Measurements from ENCODE around the gene DNAH11. TPM values are rescaled to one million over a fixed set of nuclear protein-coding genes. Genes with fewer than 3 reads are reported as not detected.
"Not testable (repeated sequence)": the region's sequence is repeated elsewhere in the genome, so short reads cannot be mapped to it uniquely, and the experiment has no call there.

Gene DNAH11
- total RNA-seq, 1 donor from 2014 or later, result 0.94 TPM

DNA sequence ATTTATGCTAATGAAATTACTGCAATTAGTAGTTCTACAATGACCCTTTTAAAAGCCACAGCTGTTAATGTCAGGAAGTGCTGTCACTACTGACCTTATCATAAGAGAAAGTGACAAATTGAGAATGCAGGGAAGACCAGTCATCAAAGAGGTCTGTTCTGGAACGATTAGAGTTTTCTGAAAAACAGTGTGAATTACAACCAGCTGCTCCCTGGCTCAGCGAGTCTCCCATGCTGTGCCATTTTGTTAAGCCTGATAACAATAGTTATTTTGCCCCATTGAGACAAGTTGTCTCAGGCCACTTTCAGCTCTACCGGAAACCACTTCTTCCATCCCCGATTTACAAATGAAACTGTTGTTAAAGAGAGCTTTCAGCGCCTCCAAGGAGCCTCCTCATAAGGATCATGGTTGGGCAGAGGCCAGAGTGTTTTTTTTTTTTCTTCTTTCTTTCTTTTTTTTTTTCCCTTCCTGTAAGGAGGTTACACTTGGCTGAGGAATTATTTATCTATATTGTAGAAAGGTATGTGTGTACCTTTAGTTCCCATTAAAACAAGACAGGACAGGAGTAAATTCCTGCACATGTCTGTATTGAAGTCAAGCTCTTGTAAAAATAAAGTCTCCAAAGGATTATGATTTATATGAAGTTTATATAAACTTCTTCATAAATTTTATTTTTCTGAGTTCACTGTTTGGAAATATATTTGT, 229.2 kb downstream of the DNAH11 start:
- no peak for DNase-seq (ENCODE audit: low spot score)

DNA sequence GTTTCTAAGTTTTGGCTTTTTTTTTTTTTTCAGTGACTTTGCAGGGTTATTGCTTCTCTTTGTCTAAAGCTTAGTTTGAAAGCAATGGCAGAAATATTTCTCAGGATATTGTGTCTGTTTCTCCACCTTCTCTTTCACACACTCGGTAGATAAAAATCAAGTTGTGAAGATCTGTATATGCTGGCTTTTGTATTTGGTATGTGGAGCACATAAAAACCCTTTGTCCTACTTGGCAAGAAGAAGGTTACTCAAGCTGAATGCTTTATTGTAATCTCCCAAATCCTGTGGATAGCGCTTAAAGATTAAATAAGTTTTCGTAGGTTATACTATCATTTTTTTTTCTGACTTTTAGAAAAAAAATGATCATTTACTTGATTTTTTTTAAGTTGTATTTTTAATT, 230.5 kb downstream of the DNAH11 start:
- DNase-seq (ENCODE audit: low spot score), result no peak

DNA sequence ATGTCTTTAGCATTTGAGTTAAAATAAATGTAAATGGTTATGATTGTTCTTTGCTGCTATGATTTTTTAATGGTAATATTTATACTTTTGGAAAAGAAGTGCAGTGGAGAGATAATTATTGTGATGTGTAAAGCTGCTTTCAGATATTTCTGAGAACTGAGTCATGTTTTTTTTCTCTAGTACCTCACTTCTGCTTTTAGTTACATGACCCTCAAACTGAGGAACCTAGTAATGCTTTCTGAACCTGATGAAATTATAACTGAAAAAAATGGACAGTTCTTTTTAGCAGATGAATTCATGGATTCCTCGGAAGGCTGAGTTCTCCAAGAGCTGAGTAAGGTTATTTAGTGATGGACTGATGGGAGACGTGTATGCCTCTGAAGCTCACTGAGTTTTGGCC, 235.1 kb downstream of the DNAH11 start:
- no peak for DNase-seq (ENCODE audit: low spot score)

DNA sequence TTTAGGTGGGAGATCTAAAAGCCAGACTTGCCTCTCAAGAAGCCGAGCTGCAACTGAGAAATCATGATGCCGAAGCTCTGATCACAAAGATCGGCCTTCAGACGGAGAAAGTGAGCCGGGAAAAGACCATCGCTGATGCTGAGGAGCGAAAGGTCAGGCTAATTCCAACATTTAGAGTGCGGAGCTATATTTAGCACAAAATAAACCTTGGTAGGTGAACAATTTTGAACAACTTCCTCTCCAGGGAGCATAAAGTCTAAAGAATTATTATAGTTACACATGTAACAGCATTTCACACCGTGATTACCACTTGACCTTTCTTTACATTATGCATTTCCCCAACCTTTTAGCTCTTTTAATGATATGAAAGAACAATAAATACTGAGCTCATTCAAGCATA, 236.1 kb downstream of the DNAH11 start:
- DNase-seq (ENCODE audit: low spot score), result no peak

DNA sequence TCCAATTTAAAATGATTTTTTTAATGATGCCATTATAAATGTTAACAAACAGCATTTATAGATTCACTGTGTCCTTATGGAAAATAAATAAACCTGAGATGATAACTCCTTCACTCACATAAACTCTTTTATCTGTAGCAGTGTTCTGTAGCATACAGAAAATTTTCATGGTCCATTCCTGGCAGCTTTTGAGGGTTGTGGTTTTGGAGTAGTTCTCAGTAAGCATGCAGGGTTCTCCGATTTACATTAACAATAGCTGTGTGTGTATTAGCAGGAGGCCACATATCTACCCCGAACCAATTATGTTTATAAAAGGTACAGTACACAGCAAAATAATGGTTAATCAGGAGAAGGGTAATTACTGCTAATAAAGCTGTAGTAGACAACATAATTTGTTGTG, 240.2 kb downstream of the DNAH11 start:
- no peak for DNase-seq (ENCODE audit: low spot score)

DNA sequence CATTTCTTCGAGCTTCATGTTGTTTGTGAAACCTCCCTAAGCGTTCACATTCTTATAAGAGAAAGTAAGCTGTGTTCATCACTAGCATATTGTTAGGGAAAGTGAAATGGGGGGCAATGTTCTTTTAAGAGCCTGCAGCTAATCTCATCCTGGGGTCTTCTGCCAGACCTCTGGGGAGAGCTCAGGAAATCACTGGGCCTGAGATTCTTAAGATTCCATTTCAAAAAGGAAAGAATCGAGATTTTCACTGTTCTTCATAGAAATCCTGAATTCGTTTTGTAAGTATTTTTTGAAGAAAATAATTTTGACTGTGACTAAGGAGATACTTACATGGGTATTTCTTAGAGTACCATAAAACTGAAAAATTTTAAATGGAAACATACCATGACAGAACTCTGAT, 242.2 kb downstream of the DNAH11 start:
- DNase-seq (ENCODE audit: low spot score), result no peak

DNA sequence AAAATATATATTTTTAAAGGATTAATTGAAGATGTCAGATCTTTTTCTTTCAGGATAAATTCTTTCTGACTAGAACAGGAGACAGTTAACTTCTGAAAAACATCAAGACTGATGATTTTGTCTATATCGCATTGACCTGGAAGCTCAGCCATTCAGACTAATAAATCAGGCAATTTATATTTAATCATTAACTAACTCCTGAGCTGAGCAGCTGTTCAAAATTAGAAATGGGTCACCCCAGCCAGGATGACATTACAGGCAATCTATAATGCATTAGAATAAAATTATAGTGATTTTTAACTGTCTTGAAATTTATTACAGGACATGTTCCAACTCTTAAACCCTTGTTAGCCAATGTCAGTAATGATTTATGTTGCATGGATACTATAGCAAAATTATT, 263.0 kb downstream of the DNAH11 start:
- no peak for DNase-seq (ENCODE audit: low spot score)

DNA sequence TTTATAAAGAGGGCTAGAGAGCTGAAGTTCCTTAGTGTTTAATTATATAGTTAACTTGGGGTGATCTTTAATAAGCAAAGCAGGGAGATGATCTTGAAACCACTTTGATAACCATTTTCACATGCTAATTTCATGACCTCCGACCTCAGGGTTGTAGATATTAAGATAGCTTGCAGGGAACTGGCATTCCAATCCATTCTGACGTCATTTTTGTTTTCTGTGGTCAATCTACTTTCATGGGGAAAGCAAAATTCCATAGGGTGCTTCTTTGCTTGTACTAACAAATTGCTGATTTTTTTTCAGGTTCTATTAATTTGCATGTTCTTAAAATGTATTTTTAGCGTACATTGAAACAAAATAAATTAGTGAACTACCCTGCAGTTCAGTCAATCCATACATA, 263.5 kb downstream of the DNAH11 start:
- DNase-seq (ENCODE audit: low spot score), result no peak

DNA sequence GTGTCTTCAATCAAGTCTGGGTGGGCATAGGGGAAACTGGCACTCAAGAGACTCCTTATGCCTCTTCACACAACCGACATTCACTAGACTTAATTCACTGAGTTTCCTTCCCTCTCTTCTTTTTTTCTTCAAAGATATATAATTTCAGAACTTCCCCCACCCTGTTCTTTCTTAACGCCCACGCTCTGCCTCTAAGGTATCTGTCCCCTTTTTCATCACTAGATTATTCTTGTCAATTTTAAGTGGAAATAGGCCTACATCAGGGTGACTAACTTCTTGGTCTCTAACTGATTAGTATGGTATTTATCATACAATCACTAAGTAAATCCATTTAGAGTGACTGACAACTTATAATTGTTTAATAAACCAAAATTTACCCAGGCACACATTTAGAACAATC, 276.2 kb downstream of the DNAH11 start:
- DNase-seq (ENCODE audit: low spot score), result no peak

DNA sequence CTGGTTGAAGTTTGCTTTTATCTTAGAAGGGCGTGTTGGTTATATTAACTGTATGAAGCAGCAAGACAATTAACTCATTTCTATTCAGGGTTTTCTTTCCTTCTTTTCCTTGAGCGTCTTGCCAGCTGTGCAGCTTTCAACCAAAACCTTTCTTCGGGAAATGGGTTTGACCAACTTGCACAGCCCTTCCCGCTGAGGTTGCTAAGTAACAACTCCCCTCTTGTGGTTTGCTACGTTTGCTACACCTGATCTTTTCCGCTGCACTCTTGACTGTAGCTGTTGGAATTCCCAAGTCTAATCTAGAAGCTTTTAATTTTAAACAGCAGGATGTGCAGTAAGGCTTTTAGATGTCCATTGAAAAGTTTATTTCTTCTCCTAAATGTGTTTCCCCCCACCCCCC, 286.0 kb downstream of the DNAH11 start:
- DNase-seq (ENCODE audit: low spot score), result no peak

DNA sequence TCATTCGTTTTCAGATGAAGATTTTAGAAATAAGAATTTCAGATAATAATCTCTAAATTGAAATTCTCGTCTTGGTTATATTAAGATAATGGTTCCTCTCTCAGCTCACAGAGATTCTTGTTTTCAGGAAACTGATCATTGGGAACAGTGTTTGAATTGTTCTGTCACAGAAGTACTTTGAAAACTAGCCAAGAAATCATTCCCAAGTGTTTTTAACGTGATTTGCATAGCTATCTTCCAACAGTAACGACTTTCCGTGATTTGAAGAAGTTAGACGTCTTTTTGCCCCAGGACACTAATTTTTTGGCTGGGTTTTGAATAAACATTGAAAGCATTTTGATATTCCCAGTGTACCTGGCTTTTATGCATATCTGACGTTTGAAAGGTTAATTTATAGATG, 286.9 kb downstream of the DNAH11 start:
- DNase-seq (ENCODE audit: low spot score), result no peak

DNA sequence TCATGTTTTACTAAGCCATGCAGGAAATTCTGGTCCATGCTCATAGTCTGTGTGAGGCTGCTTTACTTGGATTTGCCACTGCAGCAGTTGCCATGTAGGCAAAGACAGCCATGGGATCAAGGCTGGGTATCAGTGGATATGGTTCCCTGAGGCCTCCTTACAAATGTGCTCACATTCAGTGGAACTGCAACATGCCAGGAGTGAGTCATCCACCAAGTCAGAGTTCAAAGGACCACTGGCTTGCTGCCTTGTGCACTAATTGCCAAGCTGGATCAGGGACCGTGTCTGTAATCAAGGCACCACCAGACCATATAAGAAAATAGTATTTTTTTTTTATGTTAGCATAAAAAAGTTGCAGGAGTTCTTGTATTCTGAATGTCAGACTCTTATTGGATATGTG, 301.9 kb downstream of the DNAH11 start:
- no peak for DNase-seq (ENCODE audit: low spot score)

DNA sequence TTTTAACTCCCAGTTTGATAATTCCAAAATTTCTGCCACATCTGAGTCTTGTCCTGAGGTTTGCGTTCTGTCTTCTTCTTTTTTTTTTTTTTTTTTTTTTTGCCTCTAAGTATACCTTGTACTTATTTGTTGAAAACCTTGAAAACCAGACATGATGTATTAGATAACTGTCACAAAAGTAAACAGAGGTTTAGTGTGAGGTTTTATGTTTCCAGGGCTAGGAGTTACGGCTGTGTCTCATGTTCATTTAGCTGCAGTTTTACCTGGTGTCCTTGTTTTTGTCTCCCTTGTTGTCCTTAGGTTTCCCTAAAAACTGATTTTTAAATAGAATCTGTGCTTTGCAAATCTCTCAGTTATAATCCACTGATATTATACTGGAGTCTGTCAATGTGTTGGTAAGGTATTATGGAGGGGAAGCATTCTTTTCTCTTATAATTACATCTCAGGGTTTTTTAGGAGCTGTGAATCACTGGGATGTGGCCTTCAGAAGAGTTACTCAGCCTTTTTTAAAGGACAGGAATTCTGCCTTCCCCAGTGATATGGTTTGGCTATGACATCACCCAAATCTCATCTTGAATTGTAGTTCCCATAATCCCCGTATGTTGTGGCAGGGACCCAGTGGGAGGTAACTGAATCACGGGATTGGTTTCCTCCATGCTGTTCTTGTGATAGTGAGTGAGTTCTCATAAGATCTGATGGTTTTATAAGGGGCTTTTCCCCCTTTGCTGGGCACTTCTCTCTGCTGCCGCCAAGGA, 307.9 kb downstream of the DNAH11 start:
- no peak for DNase-seq (ENCODE audit: low spot score)

DNA sequence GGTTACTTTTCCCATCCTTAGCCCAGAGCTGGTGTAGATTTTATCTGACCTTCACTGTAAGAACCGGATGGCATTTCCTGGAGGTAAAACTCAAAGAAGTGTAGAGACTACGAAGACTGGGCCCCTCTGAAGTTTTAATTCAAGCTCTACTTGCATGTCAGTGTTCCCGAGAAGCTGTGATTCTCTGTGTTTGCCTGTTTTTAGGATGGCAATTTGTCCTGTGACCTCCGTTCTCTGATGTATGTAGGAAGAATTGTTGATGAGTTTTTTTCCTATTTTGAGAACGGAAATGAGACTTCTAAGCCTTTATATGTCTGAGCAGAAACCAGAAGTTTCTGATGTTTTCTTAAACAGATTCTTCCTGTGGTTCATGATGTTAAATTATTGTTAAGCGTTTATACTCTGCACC, 308.7 kb downstream of the DNAH11 start:
- no peak for DNase-seq (ENCODE audit: low spot score)

DNA sequence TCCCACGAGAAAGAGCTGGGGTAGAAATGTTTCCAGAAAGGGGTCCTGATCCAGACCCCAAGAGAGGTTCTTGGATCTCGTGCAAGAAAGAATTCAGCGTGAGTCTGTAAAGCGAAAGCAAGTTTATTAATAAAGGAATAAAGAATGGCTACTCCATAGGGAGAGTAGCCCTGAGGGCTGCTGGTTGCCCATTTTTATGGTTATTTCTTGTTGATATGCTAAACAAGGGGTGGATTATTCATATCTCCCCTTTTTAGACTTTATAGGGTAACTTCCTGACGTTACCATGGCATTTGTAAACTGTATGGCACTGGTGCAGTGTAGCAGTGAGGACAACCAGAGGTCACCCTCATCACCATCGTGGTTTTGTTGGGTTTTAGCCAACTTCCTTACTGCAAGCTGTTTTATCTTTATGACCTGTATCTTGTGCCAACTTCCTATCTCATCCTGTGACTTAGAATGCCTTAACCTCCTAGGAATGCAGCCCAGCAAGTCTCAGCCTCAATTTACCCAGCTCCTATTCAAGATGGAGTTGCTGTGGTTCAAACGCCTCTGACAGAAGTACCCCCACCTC, 322.9 kb downstream of the DNAH11 start:
- DNase-seq (ENCODE audit: low spot score), result not testable (repeated sequence)

DNA sequence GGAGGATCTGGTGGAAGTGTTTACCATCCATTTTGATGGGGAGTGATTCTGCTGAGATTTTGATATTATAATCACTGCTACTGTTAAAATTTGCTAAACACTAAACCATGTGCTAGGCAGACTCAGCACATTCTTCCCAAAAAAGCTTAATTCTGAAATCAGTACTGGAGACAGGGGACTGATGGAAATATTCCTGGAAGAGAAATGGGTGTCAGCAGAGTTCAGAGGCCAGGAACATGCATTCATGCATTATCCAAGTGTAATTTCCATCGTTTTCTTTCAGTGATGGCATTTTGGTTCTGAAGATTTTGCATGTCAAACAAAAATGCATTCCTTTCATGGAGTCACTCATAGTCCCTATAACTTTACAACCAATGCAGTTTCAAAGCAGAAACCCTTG, 323.9 kb downstream of the DNAH11 start:
- no peak for DNase-seq (ENCODE audit: low spot score)

DNA sequence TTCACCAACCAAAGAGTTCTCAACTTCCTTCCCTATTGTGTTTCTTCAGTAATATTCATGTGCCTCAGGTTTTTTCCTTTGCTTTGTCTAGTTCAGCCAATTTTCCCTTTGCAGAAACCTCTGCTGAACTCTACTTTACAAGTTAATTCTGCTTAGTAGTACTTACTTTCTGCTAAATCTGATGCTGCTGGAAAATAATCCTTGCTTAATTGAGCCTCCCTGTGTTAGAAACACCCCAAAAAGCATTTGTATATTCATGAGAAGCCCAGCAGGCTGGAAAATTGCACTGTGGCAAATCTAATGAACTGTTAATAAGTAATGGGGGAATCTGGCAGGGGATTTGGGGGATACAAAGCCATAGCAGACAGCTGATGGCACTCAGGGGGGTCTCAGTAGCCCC, 324.4 kb downstream of the DNAH11 start:
- no peak for DNase-seq (ENCODE audit: low spot score)

DNA sequence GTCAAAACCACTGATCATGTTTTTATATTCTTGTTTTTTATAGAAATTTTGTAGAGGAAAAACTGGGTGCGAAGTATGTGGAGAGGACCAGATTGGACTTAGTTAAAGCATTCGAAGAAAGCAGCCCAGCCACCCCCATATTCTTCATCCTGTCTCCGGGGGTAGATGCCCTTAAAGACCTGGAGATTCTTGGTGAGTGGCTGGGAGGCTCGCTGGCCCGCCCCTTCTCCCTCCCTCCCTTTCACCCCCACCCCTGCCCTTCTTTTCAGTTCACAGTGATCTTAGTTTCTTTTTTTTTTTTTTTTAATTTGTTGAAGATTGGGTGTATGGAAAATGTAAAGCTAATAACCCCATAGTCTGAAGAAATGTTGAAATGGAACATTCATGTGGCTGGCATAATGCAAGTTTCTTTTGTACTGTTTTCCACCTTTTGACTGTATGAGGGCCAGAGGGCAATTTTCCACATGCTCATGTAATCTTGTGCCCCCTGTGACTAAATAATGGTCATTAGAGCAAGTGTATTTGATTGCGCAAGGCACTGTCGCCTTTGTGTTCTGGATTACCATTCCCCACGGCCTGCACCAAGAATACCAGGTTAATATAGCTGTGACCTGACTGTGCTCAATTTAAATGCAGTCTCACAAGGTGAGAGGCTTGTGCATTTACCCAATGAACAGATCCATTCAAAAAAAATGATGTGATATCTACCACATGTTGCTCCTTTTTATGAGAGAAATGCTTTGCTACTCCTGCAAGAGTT, 325.2 kb downstream of the DNAH11 start:
- no peak for DNase-seq (ENCODE audit: low spot score)

DNA sequence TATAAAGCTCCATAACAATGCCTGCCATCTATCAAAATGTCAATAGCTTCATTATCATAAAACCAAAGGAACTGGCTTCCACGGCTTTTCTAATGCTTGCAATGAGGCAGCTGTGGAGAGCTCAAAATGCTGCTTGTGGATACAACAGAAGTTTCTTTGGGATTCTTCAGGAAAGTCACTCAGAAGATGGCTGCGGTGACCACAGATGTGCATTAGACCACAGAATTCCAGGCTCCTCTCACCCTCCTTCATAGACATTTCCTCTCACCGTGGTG, 325.7 kb downstream of the DNAH11 start:
- no peak for DNase-seq (ENCODE audit: low spot score)

DNA sequence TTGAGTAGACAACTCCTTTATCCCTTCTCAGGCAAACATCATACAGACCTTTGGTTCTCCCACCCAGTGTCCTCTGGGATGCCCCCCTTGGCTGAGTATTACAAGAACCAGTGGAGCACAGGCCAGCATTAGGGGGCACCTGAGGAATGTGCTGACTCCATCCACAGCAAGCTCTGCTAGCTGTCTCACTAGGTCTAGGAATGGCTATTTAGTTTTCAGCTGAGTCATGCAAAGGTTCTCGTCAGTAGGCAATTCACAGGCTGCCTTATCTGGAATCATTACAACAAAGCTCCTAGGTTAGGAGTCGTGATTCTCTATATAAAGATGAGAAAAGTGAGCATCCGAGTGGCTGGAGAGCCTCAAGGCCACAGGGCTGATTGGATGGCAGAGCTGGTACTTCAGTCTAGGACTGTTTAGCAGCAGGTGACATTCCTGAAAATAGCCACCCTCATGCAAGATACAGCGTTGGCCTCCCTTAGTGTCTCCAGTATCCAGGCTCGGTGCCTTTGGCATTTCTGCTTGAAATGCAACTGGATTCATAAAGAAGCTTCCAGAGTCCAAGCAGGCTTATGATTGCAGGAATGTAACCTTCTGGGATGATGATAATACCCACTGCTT, 327.1 kb downstream of the DNAH11 start:
- no peak for DNase-seq (ENCODE audit: low spot score)

DNA sequence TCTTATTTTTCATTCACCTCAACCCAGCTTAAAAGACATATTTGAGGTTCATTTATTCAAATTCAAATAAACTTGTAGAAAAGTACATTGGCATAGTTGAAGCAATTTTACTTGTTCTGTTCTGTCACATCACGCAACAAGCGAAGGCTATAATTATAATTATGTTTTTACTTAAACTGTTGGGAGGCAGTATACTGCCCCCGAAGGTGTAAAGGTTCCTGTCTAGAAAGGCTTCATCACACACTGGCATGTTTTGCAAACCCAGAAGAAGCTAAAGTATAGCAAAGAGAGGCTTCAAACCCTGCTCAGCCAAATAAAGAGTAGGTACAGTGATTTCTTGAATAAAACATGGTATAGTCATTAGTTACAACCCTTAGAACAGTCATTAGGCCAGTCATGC, 340.2 kb downstream of the DNAH11 start:
- no peak for DNase-seq (ENCODE audit: low spot score)

DNA sequence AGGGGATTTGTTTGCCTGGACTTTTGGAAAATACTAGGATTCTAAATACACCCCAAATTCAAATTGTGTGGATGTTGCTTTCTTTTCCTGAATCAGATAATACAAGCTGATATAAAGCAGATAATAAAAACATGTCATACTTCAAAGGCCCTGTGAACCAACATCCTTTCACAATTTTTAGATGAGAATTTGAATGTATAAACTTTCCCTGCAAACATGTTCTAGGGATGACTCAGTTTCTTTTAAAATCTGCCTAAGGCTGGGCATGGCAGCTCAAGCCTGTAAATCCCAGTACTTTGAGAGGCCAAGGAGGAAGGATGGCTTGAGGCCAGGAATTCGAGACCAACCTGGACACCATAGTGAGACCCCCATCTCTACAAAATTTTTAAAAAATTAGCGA, 340.7 kb downstream of the DNAH11 start:
- not testable (repeated sequence) for DNase-seq (ENCODE audit: low spot score)
